Parathyroid adenoma (tissue), 2 donors: Measurements from ENCODE around the gene ITPR1.
A peak's percentile ranks its signal among the peaks of the same experiment; 100 is the strongest.

Source experiments
- H2AFZ ChIP-seq: fragments of 300-600 bp; sonication (generic); one replicate; pipeline ENCODE4 v1.7.0; 2017; ENCODE audit warnings: antibody characterized with exemption, mild to moderate bottlenecking
- H3K27ac ChIP-seq: fragments of 300-600 bp; sonication (generic); one replicate; pipeline ENCODE4 v1.7.0; 2017
- H3K27me3 ChIP-seq: fragments of 300-600 bp; sonication (generic); one replicate; pipeline ENCODE4 v1.7.0; 2017; ENCODE audit warnings: low read length; ENCODE audit not compliant: control insufficient read depth, insufficient read depth
- H3K36me3 ChIP-seq: fragments of 300-600 bp; sonication (generic); one replicate; pipeline ENCODE4 v1.7.0; 2017; ENCODE audit warnings: low read length; ENCODE audit not compliant: control insufficient read depth, insufficient read depth
- H3K4me1 ChIP-seq: fragments of 300-600 bp; sonication (generic); one replicate; pipeline ENCODE4 v1.7.0; 2017; ENCODE audit warnings: control low read depth
- H3K4me2 ChIP-seq: fragments of 300-600 bp; sonication (generic); one replicate; pipeline ENCODE4 v1.7.0; 2017; ENCODE audit warnings: low read length
- H3K4me3 ChIP-seq: fragments of 300-600 bp; sonication (generic); one replicate; pipeline ENCODE4 v1.7.0; 2017; ENCODE audit warnings: low read depth, low read length
- H3K79me2 ChIP-seq: fragments of 300-600 bp; sonication (generic); one replicate; pipeline ENCODE4 v1.7.0; 2017; ENCODE audit warnings: control low read depth
- H3K9ac ChIP-seq: fragments of 300-600 bp; sonication (generic); one replicate; pipeline ENCODE4 v1.7.0; 2017; ENCODE audit warnings: mild to moderate bottlenecking
- H3K9me3 ChIP-seq: fragments of 300-600 bp; sonication (generic); one replicate; pipeline ENCODE4 v1.7.0; 2017; ENCODE audit warnings: low read length; ENCODE audit not compliant: control insufficient read depth
- CTCF ChIP-seq: fragments of 300-600 bp; sonication (generic); IDR thresholded peaks from one replicate; pipeline ENCODE4 v1.7.0; 2017; ENCODE audit warnings: antibody characterized with exemption, mild to moderate bottlenecking
- donor health status: primary hyperparathyroidism.

The ITPR1 gene

GRCh38 chr3:4855676-4856075 is 362.5 kb downstream of the ITPR1 start:
- no peak overlapping the region for H3K9ac ChIP-seq

GRCh38 chr3:4856136-4856535 is 363.0 kb downstream of the ITPR1 start:
- Histone ChIP-seq H3K9ac (no peak overlapping the region), H2AFZ (no peak overlapping the region), H3K9me3 (no peaks in the 10 kb centered on the region), H3K4me2 (no peak overlapping the region), H3K4me1 (peaks cover 10% of the 10 kb centered on the region), H3K4me3 (no peak overlapping the region), H3K27ac (no peak overlapping the region), H3K79me2 (no peaks in the 10 kb centered on the region), H3K36me3 (no peaks in the 10 kb centered on the region), H3K27me3 (no peaks in the 10 kb centered on the region)
- no peak for TF ChIP-seq CTCF

More at GRCh38 chr3:4855676-4856075, 362.5 kb downstream of the ITPR1 start:
- no peak overlapping the region for H2AFZ ChIP-seq
- no peak overlapping the region for H3K4me2 ChIP-seq
- TF ChIP-seq CTCF = no peak
- H3K27ac ChIP-seq = no peak overlapping the region
- peaks cover 10% of the 10 kb centered on the region for H3K4me1 ChIP-seq
- no peaks in the 10 kb centered on the region for H3K36me3 ChIP-seq
- no peak overlapping the region for H3K4me3 ChIP-seq
- H3K9me3 ChIP-seq = no peaks in the 10 kb centered on the region
- no peaks in the 10 kb centered on the region for H3K27me3 ChIP-seq
- H3K79me2 ChIP-seq = no peaks in the 10 kb centered on the region

- Histone ChIP-seq H3K9ac (no peak overlapping the region), H3K9me3 (no peaks in the 10 kb centered on the region), H2AFZ (no peak overlapping the region), H3K27me3 (no peaks in the 10 kb centered on the region), H3K4me3 (no peak overlapping the region), H3K27ac (no peak overlapping the region), H3K4me2 (no peak overlapping the region), H3K79me2 (no peaks in the 10 kb centered on the region), H3K36me3 (no peaks in the 10 kb centered on the region), H3K4me1 (peaks cover 10% of the 10 kb centered on the region)
- TF ChIP-seq CTCF = no peak
Measured at GRCh38 chr3:4856564-4856963, 363.4 kb downstream of the ITPR1 start.

- no peak overlapping the region for H3K27ac ChIP-seq
- no peak overlapping the region for H3K9ac ChIP-seq
- no peaks in the 10 kb centered on the region for H3K79me2 ChIP-seq
- H3K9me3 ChIP-seq = no peaks in the 10 kb centered on the region
- H3K27me3 ChIP-seq = no peaks in the 10 kb centered on the region
- H3K4me2 ChIP-seq = peak overlapping the region; percentile 31
- no peak overlapping the region for H3K4me3 ChIP-seq
- no peak for TF ChIP-seq CTCF
- H2AFZ ChIP-seq = peak overlapping the region; percentile 12
- H3K36me3 ChIP-seq = no peaks in the 10 kb centered on the region
- H3K4me1 ChIP-seq = peaks cover 10% of the 10 kb centered on the region
Measured at GRCh38 chr3:4856986-4857385, 363.8 kb downstream of the ITPR1 start.

- no peaks in the 10 kb centered on the region for H3K9me3 ChIP-seq
- H3K4me1 ChIP-seq = no peaks in the 10 kb centered on the region
- H3K4me3 ChIP-seq = no peak overlapping the region
- no peak for TF ChIP-seq CTCF
- no peaks in the 10 kb centered on the region for H3K27me3 ChIP-seq
- no peak overlapping the region for H3K4me2 ChIP-seq
- H3K27ac ChIP-seq = no peak overlapping the region
- H3K9ac ChIP-seq = no peak overlapping the region
- no peak overlapping the region for H2AFZ ChIP-seq
- no peaks in the 10 kb centered on the region for H3K79me2 ChIP-seq
- no peaks in the 10 kb centered on the region for H3K36me3 ChIP-seq
Measured at GRCh38 chr3:4859788-4860187, 366.6 kb downstream of the ITPR1 start.
